GOT3 (cell line): Measurements from ENCODE around the gene TMEM232.
"Not testable (repeated sequence)": the region's sequence is repeated elsewhere in the genome, so short reads cannot be mapped to it uniquely, and the experiment has no call there.

Experiments used
- DNase-seq: peaks from one replicate; lab custom pipeline; 2025; ENCODE audit warnings: mixed read lengths; lab: John Stamatoyannopoulos, UW

Gene TMEM232

GRCh38 chr5:110625376-110625999, 101.0 kb downstream of the TMEM232 start:
- DNase-seq, result no peak

- no peak for DNase-seq
These were observed 102.6 kb downstream of the TMEM232 start for GRCh38 chr5:110623874-110624273.

GRCh38 chr5:110618941-110619340, 107.5 kb downstream of the TMEM232 start:
- no peak for DNase-seq

- no peak for DNase-seq
These were observed 110.5 kb downstream of the TMEM232 start for GRCh38 chr5:110616009-110616408.

GRCh38 chr5:110612794-110613247, 113.7 kb downstream of the TMEM232 start:
- no peak for DNase-seq

GRCh38 chr5:110611817-110612216, 114.7 kb downstream of the TMEM232 start:
- DNase-seq, result no peak

- DNase-seq, result no peak
These were observed 131.6 kb downstream of the TMEM232 start for GRCh38 chr5:110594866-110595265.

GRCh38 chr5:110590187-110590586, 136.3 kb downstream of the TMEM232 start:
- no peak for DNase-seq

GRCh38 chr5:110588286-110588980, 138.0 kb downstream of the TMEM232 start:
- DNase-seq, result no peak

GRCh38 chr5:110580625-110581024, 145.8 kb downstream of the TMEM232 start:
- no peak for DNase-seq

- no peak for DNase-seq
These were observed 153.7 kb downstream of the TMEM232 start for GRCh38 chr5:110572729-110573128.

- no peak for DNase-seq
These were observed 164.3 kb downstream of the TMEM232 start for GRCh38 chr5:110562191-110562590.

GRCh38 chr5:110561510-110561909, 165.0 kb downstream of the TMEM232 start:
- no peak for DNase-seq

GRCh38 chr5:110549301-110549700, 177.2 kb downstream of the TMEM232 start:
- DNase-seq, result no peak

- DNase-seq, result no peak
These were observed 178.3 kb downstream of the TMEM232 start for GRCh38 chr5:110548171-110548570.

- DNase-seq, result no peak
These were observed 179.0 kb downstream of the TMEM232 start for GRCh38 chr5:110547495-110547894.

- no peak for DNase-seq
These were observed 180.8 kb downstream of the TMEM232 start for GRCh38 chr5:110545716-110546115.

- DNase-seq, result no peak
These were observed 181.9 kb downstream of the TMEM232 start for GRCh38 chr5:110544603-110545002.

- DNase-seq, result no peak
These were observed 183.5 kb downstream of the TMEM232 start for GRCh38 chr5:110542949-110543348.

GRCh38 chr5:110536120-110537115, 190.1 kb downstream of the TMEM232 start:
- no peak for DNase-seq

GRCh38 chr5:110535146-110535545, 191.3 kb downstream of the TMEM232 start:
- not testable (repeated sequence) for DNase-seq

GRCh38 chr5:110525762-110526161, 200.7 kb downstream of the TMEM232 start:
- no peak for DNase-seq
